Left ventricle myocardium inferior (tissue), 1 donor: ENCODE data around the gene KIF13A. TPM values are rescaled to one million over a fixed set of nuclear protein-coding genes. Genes with fewer than 3 reads are reported as not detected.
"Not testable (repeated sequence)": the region's sequence is repeated elsewhere in the genome, so short reads cannot be mapped to it uniquely, and the experiment has no call there.

Experiments
- DNase-seq: peaks from one replicate; pipeline ENCODE4 v3.0.0-alpha.2; 2020
- H3K27ac ChIP-seq: fragments of 200-600 bp; replicated peaks from 2 replicates; pipeline ENCODE4 v1.8.0; 2021
- H3K27me3 ChIP-seq: fragments of 200-600 bp; 2 replicates; pipeline ENCODE4 v1.8.0; 2021; ENCODE audit warnings: low read depth
- H3K36me3 ChIP-seq: fragments of 200-600 bp; 2 replicates; pipeline ENCODE4 v1.8.0; 2021
- H3K4me1 ChIP-seq: fragments of 200-600 bp; 2 replicates; pipeline ENCODE4 v1.8.0; 2021
- H3K4me3 ChIP-seq: fragments of 200-600 bp; 2 replicates; pipeline ENCODE4 v1.8.0; 2021; ENCODE audit warnings: mild to moderate bottlenecking, moderate library complexity
- H3K9me3 ChIP-seq: fragments of 200-600 bp; replicated peaks from 2 replicates; pipeline ENCODE4 v1.8.0; 2021
- CTCF ChIP-seq: fragments of 200-600 bp; IDR thresholded peaks from 2 replicates; pipeline ENCODE4 v1.8.0; 2021; ENCODE audit warnings: antibody characterized with exemption, mild to moderate bottlenecking, borderline replicate concordance
- intact Hi-C: fragments of 100-400 bp; cut with micrococcal nuclease; formaldehyde crosslinking; loops from one replicate; pipeline ENCODE4 v1.11.0; 2022
- total RNA-seq: library from RNA; stranded (reverse); fragmentation: NEBNext Ultra II Directional; extraction: Animal tissue kit (Norgen Biotek cat#: 25700); gene quantifications from one replicate; pipeline ENCODE4 v1.2.1, GENCODE V29; 2021
- donor health status: DM: no; HTN: yes; CAD: no; lungs with severe emphysema.

The KIF13A gene
- total RNA-seq, 1 donor from 2014 or later = 85.7 TPM

- Histone ChIP-seq H3K9me3 (peaks cover 29% of the 10 kb centered on the region), H3K36me3 (no peaks in the 10 kb centered on the region), H3K4me3 (no peak overlapping the region), H3K27me3 (no peaks in the 10 kb centered on the region), H3K4me1 (peaks cover 7% of the 10 kb centered on the region), H3K27ac (no peak overlapping the region)
- intact Hi-C loops = no loop called here
- TF ChIP-seq CTCF = no peak
- DNase-seq = no peak
Measured at GRCh38 chr6:17741507-17741906, 245.9 kb downstream of the KIF13A start.

GRCh38 chr6:17740559-17741220, 246.7 kb downstream of the KIF13A start:
- H3K4me1 ChIP-seq = peaks cover 7% of the 10 kb centered on the region
- H3K27me3 ChIP-seq = no peaks in the 10 kb centered on the region
- no peak overlapping the region for H3K4me3 ChIP-seq
- DNase-seq = no peak
- peaks cover 30% of the 10 kb centered on the region for H3K9me3 ChIP-seq
- H3K36me3 ChIP-seq = no peaks in the 10 kb centered on the region
- H3K27ac ChIP-seq = no peak overlapping the region
- no peak for TF ChIP-seq CTCF
- intact Hi-C loops = no loop called here

- H3K4me3 ChIP-seq = no peak overlapping the region
- peaks cover 7% of the 10 kb centered on the region for H3K4me1 ChIP-seq
- TF ChIP-seq CTCF = no peak
- intact Hi-C loops = no loop called here
- no peaks in the 10 kb centered on the region for H3K36me3 ChIP-seq
- H3K9me3 ChIP-seq = peaks cover 30% of the 10 kb centered on the region
- H3K27ac ChIP-seq = no peak overlapping the region
- no peaks in the 10 kb centered on the region for H3K27me3 ChIP-seq
- DNase-seq = no peak
Measured at GRCh38 chr6:17737704-17738252, 249.7 kb downstream of the KIF13A start.

GRCh38 chr6:17735311-17735710, 252.1 kb downstream of the KIF13A start:
- H3K36me3 ChIP-seq, H3K4me1 ChIP-seq, DNase-seq, H3K27ac ChIP-seq, H3K27me3 ChIP-seq, intact Hi-C loops, H3K4me3 ChIP-seq: not testable (repeated sequence)
- H3K9me3 ChIP-seq = peaks cover 30% of the 10 kb centered on the region

GRCh38 chr6:17730078-17730704, 257.2 kb downstream of the KIF13A start:
- TF ChIP-seq CTCF = no peak
- no peaks in the 10 kb centered on the region for H3K27me3 ChIP-seq
- H3K9me3 ChIP-seq = no peaks in the 10 kb centered on the region
- H3K4me1 ChIP-seq = peaks cover 5% of the 10 kb centered on the region
- H3K27ac ChIP-seq = no peak overlapping the region
- no peak for DNase-seq
- H3K36me3 ChIP-seq = no peaks in the 10 kb centered on the region
- H3K4me3 ChIP-seq = no peak overlapping the region
- intact Hi-C loops = no loop called here
